ACC112 (cell line): ENCODE data around the gene ATP6V1F.

Source experiments
- H2AFZ ChIP-seq: fragments of 200-600 bp; sonication (generic); one replicate; pipeline ENCODE4 v1.6.0; 2017; ENCODE audit warnings: antibody characterized with exemption, low read length; ENCODE audit not compliant: unreplicated experiment
- H3K27ac ChIP-seq: fragments of 200-600 bp; sonication (generic); 2 replicates; pipeline ENCODE4 v1.5.1; 2014; ENCODE audit warnings: low read depth, mild to moderate bottlenecking, antibody characterized with exemption, low read length, moderate library complexity
- H3K27me3 ChIP-seq: fragments of 200-600 bp; sonication (generic); 2 replicates; pipeline ENCODE4 v1.6.1; 2014; ENCODE audit warnings: mild to moderate bottlenecking, antibody characterized with exemption, low read length, moderate library complexity, mixed read lengths; ENCODE audit not compliant: insufficient read depth
- H3K36me3 ChIP-seq: fragments of 200-600 bp; sonication (generic); 2 replicates; pipeline ENCODE4 v1.6.1; 2016; ENCODE audit warnings: mild to moderate bottlenecking, antibody characterized with exemption, low read length, moderate library complexity, mixed read lengths; ENCODE audit not compliant: insufficient read depth
- H3K4me1 ChIP-seq: fragments of 200-600 bp; sonication (generic); one replicate; pipeline ENCODE4 v1.6.1; 2016; ENCODE audit warnings: low read length, mixed read lengths; ENCODE audit not compliant: insufficient read depth, unreplicated experiment, control insufficient read depth
- H3K4me3 ChIP-seq: fragments of 200-600 bp; sonication (generic); 2 replicates; pipeline ENCODE4 v1.5.1; 2014; ENCODE audit warnings: mild to moderate bottlenecking, low read depth, low read length
- H3K79me2 ChIP-seq: fragments of 200-600 bp; sonication (generic); one replicate; pipeline ENCODE4 v1.6.0; 2016; ENCODE audit warnings: low read length; ENCODE audit not compliant: control insufficient read depth, unreplicated experiment, insufficient read depth

Gene ATP6V1F

GRCh38 chr7:128894101-128894440 lies 31.4 kb downstream of the ATP6V1F start:
- Histone ChIP-seq H3K36me3 (no peaks in the 10 kb centered on the region), H3K4me3 (no peak overlapping the region), H3K27me3 (peaks cover 17% of the 10 kb centered on the region; the same call in 1 of the 2 replicates), H3K27ac (no peak overlapping the region), H3K79me2 (no peaks in the 10 kb centered on the region), H2AFZ (no peak overlapping the region), H3K4me1 (no peaks in the 10 kb centered on the region)

GRCh38 chr7:128895320-128895719 lies 32.7 kb downstream of the ATP6V1F start:
- Histone ChIP-seq H3K4me3 (no peak overlapping the region), H3K79me2 (no peaks in the 10 kb centered on the region), H3K36me3 (no peaks in the 10 kb centered on the region; the same call in 1 of the 2 replicates), H3K27me3 (peaks cover 18% of the 10 kb centered on the region; the same call in 1 of the 2 replicates), H3K4me1 (no peaks in the 10 kb centered on the region), H3K27ac (no peak overlapping the region), H2AFZ (no peak overlapping the region)

- no peaks in the 10 kb centered on the region for H3K79me2 ChIP-seq
- no peak overlapping the region for H3K27ac ChIP-seq
- H3K27me3 ChIP-seq: peaks cover 7% of the 10 kb centered on the region; the same call in 1 of the 2 replicates
- peaks cover 9% of the 10 kb centered on the region for H3K4me1 ChIP-seq
- no peak overlapping the region for H3K4me3 ChIP-seq
- no peak overlapping the region for H2AFZ ChIP-seq
- no peaks in the 10 kb centered on the region; the same call in 1 of the 2 replicates for H3K36me3 ChIP-seq
Measured at GRCh38 chr7:128899392-128899791, 36.7 kb downstream of the ATP6V1F start.

- peaks cover 7% of the 10 kb centered on the region; the same call in 1 of the 2 replicates for H3K27me3 ChIP-seq
- no peaks in the 10 kb centered on the region for H3K79me2 ChIP-seq
- no peaks in the 10 kb centered on the region; the same call in 1 of the 2 replicates for H3K36me3 ChIP-seq
- no peak overlapping the region for H3K4me3 ChIP-seq
- H2AFZ ChIP-seq: no peak overlapping the region
- peaks cover 9% of the 10 kb centered on the region for H3K4me1 ChIP-seq
- H3K27ac ChIP-seq: no peak overlapping the region
Measured at GRCh38 chr7:128900237-128900636, 37.6 kb downstream of the ATP6V1F start.

GRCh38 chr7:128902761-128903585 lies 40.3 kb downstream of the ATP6V1F start:
- no peak overlapping the region for H3K4me3 ChIP-seq
- H2AFZ ChIP-seq: no peak overlapping the region
- peaks cover 19% of the 10 kb centered on the region for H3K27me3 ChIP-seq
- H3K36me3 ChIP-seq: no peaks in the 10 kb centered on the region; the same call in 1 of the 2 replicates
- H3K79me2 ChIP-seq: no peaks in the 10 kb centered on the region
- no peak overlapping the region for H3K27ac ChIP-seq
- peaks cover 9% of the 10 kb centered on the region for H3K4me1 ChIP-seq

GRCh38 chr7:128903621-128904361 lies 41.1 kb downstream of the ATP6V1F start:
- no peaks in the 10 kb centered on the region for H3K79me2 ChIP-seq
- H2AFZ ChIP-seq: no peak overlapping the region
- H3K27ac ChIP-seq: no peak overlapping the region
- peaks cover 26% of the 10 kb centered on the region for H3K27me3 ChIP-seq
- H3K4me3 ChIP-seq: no peak overlapping the region
- peaks cover 9% of the 10 kb centered on the region for H3K4me1 ChIP-seq
- H3K36me3 ChIP-seq: no peaks in the 10 kb centered on the region; the same call in 1 of the 2 replicates

GRCh38 chr7:128904381-128905197 lies 41.9 kb downstream of the ATP6V1F start:
- H3K4me3 ChIP-seq: no peak overlapping the region
- no peak overlapping the region for H3K27ac ChIP-seq
- H3K79me2 ChIP-seq: no peaks in the 10 kb centered on the region
- H3K27me3 ChIP-seq: peaks cover 29% of the 10 kb centered on the region
- H3K36me3 ChIP-seq: no peaks in the 10 kb centered on the region; the same call in 1 of the 2 replicates
- peaks cover 9% of the 10 kb centered on the region for H3K4me1 ChIP-seq
- no peak overlapping the region for H2AFZ ChIP-seq

- Histone ChIP-seq H2AFZ (no peak overlapping the region), H3K27ac (no peak overlapping the region), H3K27me3 (peaks cover 41% of the 10 kb centered on the region), H3K4me1 (peaks cover 9% of the 10 kb centered on the region), H3K36me3 (no peaks in the 10 kb centered on the region), H3K4me3 (no peak overlapping the region), H3K79me2 (no peaks in the 10 kb centered on the region)
Measured at GRCh38 chr7:128906001-128906765, 43.5 kb downstream of the ATP6V1F start.

GRCh38 chr7:128906766-128907559 lies 44.3 kb downstream of the ATP6V1F start:
- Histone ChIP-seq H3K36me3 (no peaks in the 10 kb centered on the region), H3K4me3 (no peak overlapping the region), H3K27me3 (peaks cover 49% of the 10 kb centered on the region), H3K27ac (no peak overlapping the region), H2AFZ (no peak overlapping the region), H3K4me1 (peaks cover 9% of the 10 kb centered on the region), H3K79me2 (no peaks in the 10 kb centered on the region)
